GM23248 (cell line): ENCODE data around the gene PCDHB8. TPM values are rescaled to one million over a fixed set of nuclear protein-coding genes. Genes with fewer than 3 reads are reported as not detected.
A peak's percentile ranks its signal among the peaks of the same experiment; 100 is the strongest.
"Not testable (repeated sequence)": the region's sequence is repeated elsewhere in the genome, so short reads cannot be mapped to it uniquely, and the experiment has no call there.

ENCODE experiments used
- DNase-seq: peaks from one replicate; pipeline ENCODE4 v3.0.0-alpha.2; 2015
- H2AFZ ChIP-seq: fragments of 200-600 bp; sonication (generic); 2 replicates; pipeline ENCODE4 v1.6.1; 2016; ENCODE audit warnings: antibody characterized with exemption
- H3F3A ChIP-seq: fragments of 200-600 bp; sonication (generic); 2 replicates; pipeline ENCODE4 v1.6.1; 2016; ENCODE audit warnings: mild to moderate bottlenecking, antibody characterized with exemption, mixed run types; ENCODE audit not compliant: insufficient read depth
- H3K27ac ChIP-seq: fragments of 200-600 bp; sonication (generic); 2 replicates; pipeline ENCODE4 v1.5.1; 2016; ENCODE audit warnings: mild to moderate bottlenecking
- H3K27me3 ChIP-seq: fragments of 200-600 bp; sonication (generic); replicated peaks from 2 replicates; pipeline ENCODE4 v1.6.1; 2016; ENCODE audit warnings: mild to moderate bottlenecking; ENCODE audit not compliant: insufficient read depth
- H3K36me3 ChIP-seq: fragments of 200-600 bp; sonication (generic); 2 replicates; pipeline ENCODE4 v1.6.1; 2016; ENCODE audit warnings: low read depth, mild to moderate bottlenecking
- H3K4me1 ChIP-seq: fragments of 200-600 bp; sonication (generic); 2 replicates; pipeline ENCODE4 v1.6.1; 2016; ENCODE audit warnings: mild to moderate bottlenecking; ENCODE audit not compliant: insufficient read depth
- H3K4me2 ChIP-seq: fragments of 200-600 bp; sonication (generic); one replicate; pipeline ENCODE4 v1.6.1; 2016; ENCODE audit warnings: mild to moderate bottlenecking; ENCODE audit not compliant: unreplicated experiment
- H3K4me3 ChIP-seq: fragments of 200-600 bp; sonication (generic); 2 replicates; pipeline ENCODE4 v1.5.1; 2016; ENCODE audit warnings: mild to moderate bottlenecking
- H3K79me2 ChIP-seq: fragments of 200-600 bp; sonication (generic); 2 replicates; pipeline ENCODE4 v1.6.1; 2016; ENCODE audit warnings: mild to moderate bottlenecking; ENCODE audit not compliant: insufficient read depth
- H3K9ac ChIP-seq: fragments of 200-600 bp; sonication (generic); 2 replicates; pipeline ENCODE4 v1.6.1; 2016; ENCODE audit warnings: mild to moderate bottlenecking
- H3K9me2 ChIP-seq: fragments of 200-600 bp; sonication (generic); 2 replicates; pipeline ENCODE4 v1.6.1; 2016; ENCODE audit warnings: mixed run types, mild to moderate bottlenecking, moderate library complexity; ENCODE audit not compliant: insufficient read depth
- H3K9me3 ChIP-seq: fragments of 200-600 bp; sonication (generic); one replicate; pipeline ENCODE4 v1.6.1; 2017; ENCODE audit warnings: low read depth
- H4K20me1 ChIP-seq: fragments of 200-600 bp; sonication (generic); 2 replicates; pipeline ENCODE4 v1.6.0; 2016; ENCODE audit not compliant: insufficient read depth
- EZH2 ChIP-seq: fragments of 200-600 bp; sonication (generic); IDR thresholded peaks from 2 replicates; pipeline ENCODE4 v1.6.1; 2018; ENCODE audit warnings: antibody characterized with exemption, mild to moderate bottlenecking; ENCODE audit not compliant: insufficient read depth, poor library complexity, severe bottlenecking
- EZH2phosphoT487 ChIP-seq: fragments of 200-600 bp; sonication (generic); IDR thresholded peaks from 2 replicates; pipeline ENCODE4 v1.6.1; 2018; ENCODE audit warnings: antibody characterized with exemption, moderate library complexity, mild to moderate bottlenecking, low read depth; ENCODE audit not compliant: insufficient read depth
- WGBS, 2 experiments: methylation state at CpG; one replicate each; pipeline ENCODE4 v1.1.6; 2015 to 2017; ENCODE audit warnings: low lambda C conversion rate in 2 of 2, low coverage in 1 of 2; ENCODE audit errors: missing lambda C conversion rate in 2 of 2; 5-methylcytosine and 5-hydroxymethylcytosine counted together
- in situ Hi-C: fragments of 300-500 bp; cut with MboI; formaldehyde crosslinking; loops from 2 replicates; pipeline ENCODE4 v1.15.0; 2020
- polyA plus RNA-seq: library from polyadenylated mRNA; unstranded; fragments of >200 nt; fragmentation: Nextera tagmentation; extraction: Ambion mirVana; gene quantifications from 2 replicates; pipeline ENCODE4 v1.2.1, GENCODE V29; 2016
- total RNA-seq: library from RNA; depleted of rRNA; stranded (reverse); fragments of >200 nt; shearing (Covaris generic); gene quantifications from 2 replicates; pipeline ENCODE4 v1.2.3, GENCODE V29; 2014

The PCDHB8 gene
- total and polyA plus RNA-seq, 2 experiments from 2014 or later: 0.83 to 2.9 TPM

DNA sequence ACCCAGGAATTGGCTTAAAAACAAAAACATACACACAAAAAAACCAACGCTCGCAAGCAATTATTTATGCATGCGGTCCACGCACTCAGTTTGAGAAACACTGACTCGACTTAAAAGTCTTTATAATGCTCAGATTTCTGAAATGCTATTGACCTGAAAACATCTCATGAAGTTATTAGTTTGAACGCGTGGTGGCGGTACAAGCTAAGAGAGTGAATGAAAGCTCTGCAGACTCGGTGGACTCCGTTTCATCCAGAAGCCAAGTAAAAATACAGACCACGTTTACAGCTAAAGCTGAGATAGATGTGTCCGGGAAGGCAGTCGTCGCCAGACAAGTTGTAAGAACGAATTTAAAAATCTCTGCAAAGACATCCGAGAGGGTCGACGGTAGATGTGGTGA lies 27.8 kb upstream of the PCDHB8 start, which contains the start of gene PCDHB6:
TSS of gene PCDHB6 (plus strand) at position 246 of the 400 bp plus-strand sequence. CDS start 201 bp downstream, outside the sequence.
- H3K4me1 ChIP-seq: no peaks in the 10 kb centered on the region
- H3K9me2 ChIP-seq: no peaks in the 10 kb centered on the region
- no peaks in the 10 kb centered on the region for H4K20me1 ChIP-seq
- peak within 1 kb of the TSS; percentile 35 for H3K4me2 ChIP-seq
- DNase-seq: peak; percentile 46
- no peaks in the 10 kb centered on the region for H3K79me2 ChIP-seq
- in situ Hi-C loops: no loop called here
- TF ChIP-seq EZH2 (no peak), EZH2phosphoT487 (no peak)
- no peaks in the 10 kb centered on the region for H3K27me3 ChIP-seq
- WGBS, 2 experiments: 14 to 16% methylated on average over 18 of the region's 18 CpGs
- H3K27ac ChIP-seq: no peak within 1 kb of the TSS
- H3K4me3 ChIP-seq: 0 out of 2 replicates have a peak within 1 kb of the TSS, but pooled peaks have one; percentile 29
- no peak within 1 kb of the TSS for H2AFZ ChIP-seq
- H3K36me3 ChIP-seq: no peaks in the 10 kb centered on the region
- H3F3A ChIP-seq: no peaks in the 10 kb centered on the region
- H3K9me3 ChIP-seq: no peaks in the 10 kb centered on the region
- no peak within 1 kb of the TSS for H3K9ac ChIP-seq

DNA sequence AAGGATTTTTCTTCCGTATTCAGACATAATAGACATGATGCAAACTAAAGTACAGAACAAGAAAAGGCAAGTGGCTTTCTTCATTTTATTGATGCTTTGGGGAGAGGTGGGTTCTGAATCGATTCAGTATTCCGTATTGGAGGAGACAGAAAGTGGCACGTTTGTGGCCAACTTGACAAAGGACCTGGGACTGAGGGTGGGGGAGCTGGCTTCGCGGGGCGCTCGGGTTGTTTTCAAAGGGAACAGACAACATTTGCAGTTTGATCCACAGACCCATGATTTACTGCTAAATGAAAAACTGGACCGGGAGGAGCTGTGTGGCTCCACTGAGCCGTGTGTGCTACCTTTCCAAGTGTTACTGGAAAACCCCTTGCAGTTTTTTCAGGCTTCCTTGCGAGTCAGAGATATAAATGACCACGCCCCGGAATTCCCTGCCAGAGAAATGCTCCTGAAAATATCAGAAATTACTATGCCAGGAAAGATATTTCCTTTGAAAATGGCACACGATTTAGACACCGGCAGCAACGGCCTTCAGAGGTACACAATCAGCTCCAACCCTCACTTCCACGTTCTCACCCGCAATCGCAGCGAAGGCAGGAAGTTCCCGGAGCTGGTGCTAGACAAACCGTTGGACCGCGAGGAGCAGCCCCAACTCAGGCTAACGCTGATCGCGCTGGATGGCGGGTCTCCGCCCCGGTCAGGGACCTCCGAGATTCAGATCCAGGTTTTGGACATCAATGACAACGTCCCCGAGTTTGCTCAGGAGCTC lies 27.2 kb upstream of the PCDHB8 start:
- H3K36me3 ChIP-seq: no peaks in the 10 kb centered on the region
- H3K9me3 ChIP-seq: no peaks in the 10 kb centered on the region
- 0 out of 2 replicates have a peak overlapping the region, but pooled peaks have one; percentile 29 for H3K4me3 ChIP-seq
- WGBS, 2 experiments: 29 to 34% methylated on average over 33 of the region's 33 CpGs
- no peaks in the 10 kb centered on the region for H3K79me2 ChIP-seq
- DNase-seq: no peak
- no peak overlapping the region for H3K9ac ChIP-seq
- H3K4me2 ChIP-seq: peak overlapping the region; percentile 35
- in situ Hi-C loops: no loop called here
- no peaks in the 10 kb centered on the region for H3F3A ChIP-seq
- H4K20me1 ChIP-seq: no peaks in the 10 kb centered on the region
- H3K4me1 ChIP-seq: no peaks in the 10 kb centered on the region
- no peaks in the 10 kb centered on the region for H3K9me2 ChIP-seq
- H3K27me3 ChIP-seq: no peaks in the 10 kb centered on the region
- H2AFZ ChIP-seq: no peak overlapping the region
- TF ChIP-seq EZH2: no peak
- TF ChIP-seq EZH2phosphoT487: no peak
- H3K27ac ChIP-seq: no peak overlapping the region

- no peaks in the 10 kb centered on the region for H3K9me2 ChIP-seq
- TF ChIP-seq EZH2 (no peak), EZH2phosphoT487 (no peak)
- H4K20me1 ChIP-seq: no peaks in the 10 kb centered on the region
- no peak overlapping the region for H3K4me3 ChIP-seq
- no peaks in the 10 kb centered on the region for H3K36me3 ChIP-seq
- no peak overlapping the region for H2AFZ ChIP-seq
- no peak for DNase-seq
- H3K4me2 ChIP-seq: no peak overlapping the region
- no peaks in the 10 kb centered on the region for H3F3A ChIP-seq
- 19 to 28% methylated on average over 13 of the region's 13 CpGs for WGBS, 2 experiments
- no peak overlapping the region for H3K27ac ChIP-seq
- in situ Hi-C loops: no loop called here
- H3K9me3 ChIP-seq: no peaks in the 10 kb centered on the region
- no peaks in the 10 kb centered on the region for H3K27me3 ChIP-seq
- no peaks in the 10 kb centered on the region for H3K79me2 ChIP-seq
- H3K9ac ChIP-seq: no peak overlapping the region
- no peaks in the 10 kb centered on the region for H3K4me1 ChIP-seq
Measured at GRCh38 chr5:141150993-141151325, 26.6 kb upstream of the PCDHB8 start.

DNA sequence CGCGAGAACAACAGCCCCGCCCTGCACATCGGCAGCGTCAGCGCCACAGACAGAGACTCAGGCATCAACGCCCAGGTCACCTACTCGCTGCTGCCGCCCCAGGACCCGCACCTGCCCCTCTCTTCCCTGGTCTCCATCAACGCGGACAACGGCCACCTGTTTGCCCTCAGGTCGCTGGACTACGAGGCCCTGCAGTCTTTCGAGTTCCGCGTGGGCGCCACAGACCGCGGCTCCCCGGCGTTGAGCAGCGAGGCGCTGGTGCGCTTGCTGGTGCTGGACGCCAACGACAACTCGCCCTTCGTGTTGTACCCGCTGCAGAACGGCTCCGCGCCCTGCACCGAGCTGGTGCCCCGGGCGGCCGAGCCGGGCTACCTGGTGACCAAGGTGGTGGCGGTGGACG lies 26.0 kb upstream of the PCDHB8 start:
- H4K20me1 ChIP-seq, H3K79me2 ChIP-seq, H3K4me2 ChIP-seq, DNase-seq, H3K9ac ChIP-seq, H2AFZ ChIP-seq, H3K27ac ChIP-seq, H3K4me3 ChIP-seq, H3K9me2 ChIP-seq, H3K9me3 ChIP-seq, H3K4me1 ChIP-seq, H3K27me3 ChIP-seq, H3K36me3 ChIP-seq, in situ Hi-C loops, H3F3A ChIP-seq: not testable (repeated sequence)
- WGBS, 2 experiments: 44 to 47% methylated on average over 33 to 39 of the region's 41 CpGs

DNA sequence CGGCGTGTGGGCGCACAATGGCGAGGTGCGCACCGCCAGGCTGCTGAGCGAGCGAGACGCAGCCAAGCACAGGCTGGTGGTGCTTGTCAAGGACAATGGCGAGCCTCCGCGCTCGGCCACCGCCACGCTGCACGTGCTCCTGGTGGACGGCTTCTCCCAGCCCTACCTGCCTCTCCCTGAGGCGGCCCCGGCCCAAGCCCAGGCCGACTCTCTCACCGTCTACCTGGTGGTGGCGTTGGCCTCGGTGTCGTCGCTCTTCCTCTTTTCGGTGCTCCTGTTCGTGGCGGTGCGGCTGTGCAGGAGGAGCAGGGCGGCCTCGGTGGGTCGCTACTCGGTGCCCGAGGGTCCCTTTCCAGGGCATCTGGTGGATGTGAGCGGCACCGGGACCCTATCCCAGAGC lies 25.5 kb upstream of the PCDHB8 start:
- H3K79me2 ChIP-seq, in situ Hi-C loops, H3K9ac ChIP-seq, H3F3A ChIP-seq, H3K9me2 ChIP-seq, DNase-seq, H3K4me3 ChIP-seq, H4K20me1 ChIP-seq, H3K27ac ChIP-seq, H3K4me2 ChIP-seq, H3K36me3 ChIP-seq, H2AFZ ChIP-seq, H3K4me1 ChIP-seq, H3K27me3 ChIP-seq, H3K9me3 ChIP-seq: not testable (repeated sequence)
- WGBS, 2 experiments: 28 to 31% methylated on average over 21 to 27 of the region's 36 CpGs
